GM18867 (cell line): Measurements from ENCODE around the gene CYSRT1.

Experiments
- ATAC-seq: cut with Tn5 transposase; IDR thresholded peaks from one replicate; pipeline ENCODE4 v1.9.1; 2021; ENCODE audit warnings: mild to moderate bottlenecking, moderate library complexity; ENCODE audit not compliant: unreplicated experiment

CYSRT1 gene

GRCh38 chr9:137223078-137223970 lies 1.6 kb upstream of the CYSRT1 start:
- peak; percentile 69 for ATAC-seq

- no peak for ATAC-seq
Observed at GRCh38 chr9:137225699-137226331, 841 bp downstream of the CYSRT1 start.

DNA sequence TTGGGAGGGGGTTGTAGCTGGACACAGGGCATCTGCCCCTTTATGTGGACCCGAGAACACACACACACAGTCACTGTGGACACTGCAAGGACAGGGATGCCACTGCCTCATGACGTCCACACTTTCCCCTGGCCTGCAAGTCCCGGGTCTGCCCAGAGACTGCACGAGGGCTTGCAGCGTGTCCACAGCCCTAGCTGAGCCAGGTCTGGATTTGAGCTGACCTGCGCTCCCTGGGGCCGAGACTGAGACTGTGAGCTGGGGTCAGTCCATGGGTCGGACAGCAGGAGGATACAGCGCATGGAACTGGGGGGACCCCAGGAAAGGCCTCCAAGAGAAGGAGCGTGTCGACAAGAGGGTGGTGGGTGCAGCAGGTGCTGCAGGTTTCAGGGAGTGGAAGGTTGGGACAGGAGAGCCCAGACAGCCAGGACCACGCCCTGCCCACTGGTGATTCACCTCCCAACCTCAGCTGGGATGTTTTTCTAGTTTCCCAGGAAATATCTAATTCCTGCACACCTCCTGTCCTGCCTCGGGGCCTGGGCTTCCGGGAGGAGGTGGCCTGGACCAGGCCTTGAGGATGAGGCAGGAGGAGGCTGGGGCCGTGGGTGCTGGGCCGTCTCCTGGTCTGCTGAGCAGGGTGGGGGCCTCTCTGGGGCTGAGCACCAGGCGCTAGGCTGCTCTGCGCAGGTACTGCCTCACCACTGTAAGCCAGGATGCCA lies 1.5 kb downstream of the CYSRT1 start:
- ATAC-seq = no peak

DNA sequence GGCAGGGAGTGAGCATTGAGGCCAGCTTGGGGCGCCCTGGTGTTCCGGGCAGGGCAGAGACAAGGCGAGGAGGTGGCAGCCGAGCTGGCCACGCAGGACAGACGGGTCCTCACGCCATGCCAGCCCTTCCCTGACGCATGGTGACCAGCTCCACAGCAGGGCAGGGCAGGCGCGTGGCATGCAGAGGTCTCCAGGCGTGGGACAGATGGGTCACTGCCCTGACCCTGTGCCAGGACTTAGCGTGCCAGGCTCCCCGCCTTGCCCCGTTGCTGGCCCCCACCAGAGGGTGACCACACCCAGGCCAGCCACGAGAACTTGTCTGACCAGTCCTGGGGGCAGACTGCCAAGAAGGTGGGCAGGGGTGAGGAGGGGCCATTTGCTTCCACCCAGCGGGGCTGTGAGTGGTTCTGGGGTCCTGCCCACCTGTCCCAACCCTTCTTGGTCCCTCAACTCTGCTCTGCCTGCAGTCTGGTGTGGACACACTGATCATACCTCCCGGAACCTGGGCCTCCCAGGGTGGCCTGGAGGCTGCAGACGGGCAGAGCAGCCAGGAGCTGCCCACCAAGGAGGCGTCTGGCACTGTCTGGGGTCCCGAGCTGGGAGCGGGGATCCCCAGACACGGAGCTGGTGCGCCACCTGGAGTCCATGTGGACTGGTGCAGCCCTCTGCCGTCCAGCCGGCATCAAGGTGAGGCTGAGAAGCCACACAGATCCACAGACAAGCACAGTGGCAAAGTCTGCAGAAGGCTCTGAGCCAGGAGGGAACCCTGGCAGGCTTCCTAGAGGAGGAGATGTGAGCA lies 2.3 kb downstream of the CYSRT1 start, which contains the start of gene RNF224:
Gene RNF224, plus strand, starts transcription at position 449 of the 799 bp plus-strand sequence. CDS start 834 bp downstream, outside the sequence.
- ATAC-seq = no peak

DNA sequence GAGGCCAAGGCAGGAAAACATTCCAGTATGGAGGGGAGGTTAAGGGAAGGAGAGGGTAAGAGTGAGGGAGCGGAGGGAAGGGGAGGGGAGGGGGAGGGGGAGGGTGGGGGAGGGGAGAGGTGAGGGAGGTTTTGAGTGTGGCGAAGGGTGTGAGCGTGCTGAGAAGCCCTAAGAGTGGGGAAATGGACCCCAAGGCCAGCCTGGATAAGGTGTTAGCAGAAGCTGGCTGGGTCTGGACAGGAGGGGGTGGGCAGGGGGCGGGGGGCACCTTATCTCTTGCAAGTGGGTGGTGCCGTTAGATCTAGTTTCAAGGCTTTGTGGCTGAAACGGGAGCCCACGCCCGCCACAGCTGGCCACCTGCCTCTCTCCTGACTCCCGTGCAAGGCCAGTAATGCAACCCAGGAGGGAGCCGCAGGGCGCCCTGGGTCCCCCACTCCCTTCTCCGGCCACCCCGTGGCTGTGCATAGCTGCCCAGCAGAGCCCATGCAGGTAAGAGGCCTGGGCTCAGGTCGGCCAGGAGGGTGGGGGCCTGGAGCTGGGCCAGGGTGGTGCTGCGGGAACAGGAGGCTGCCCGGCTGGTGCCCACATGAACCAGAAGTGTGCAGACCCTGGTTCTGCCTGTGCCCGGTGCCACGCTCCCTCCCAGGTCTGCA lies 3.0 kb downstream of the CYSRT1 start:
- ATAC-seq = no peak

GRCh38 chr9:137228506-137228967 lies 3.6 kb downstream of the CYSRT1 start:
- no peak for ATAC-seq

- no peak for ATAC-seq
Observed at GRCh38 chr9:137228968-137229896, 4.3 kb downstream of the CYSRT1 start.

DNA sequence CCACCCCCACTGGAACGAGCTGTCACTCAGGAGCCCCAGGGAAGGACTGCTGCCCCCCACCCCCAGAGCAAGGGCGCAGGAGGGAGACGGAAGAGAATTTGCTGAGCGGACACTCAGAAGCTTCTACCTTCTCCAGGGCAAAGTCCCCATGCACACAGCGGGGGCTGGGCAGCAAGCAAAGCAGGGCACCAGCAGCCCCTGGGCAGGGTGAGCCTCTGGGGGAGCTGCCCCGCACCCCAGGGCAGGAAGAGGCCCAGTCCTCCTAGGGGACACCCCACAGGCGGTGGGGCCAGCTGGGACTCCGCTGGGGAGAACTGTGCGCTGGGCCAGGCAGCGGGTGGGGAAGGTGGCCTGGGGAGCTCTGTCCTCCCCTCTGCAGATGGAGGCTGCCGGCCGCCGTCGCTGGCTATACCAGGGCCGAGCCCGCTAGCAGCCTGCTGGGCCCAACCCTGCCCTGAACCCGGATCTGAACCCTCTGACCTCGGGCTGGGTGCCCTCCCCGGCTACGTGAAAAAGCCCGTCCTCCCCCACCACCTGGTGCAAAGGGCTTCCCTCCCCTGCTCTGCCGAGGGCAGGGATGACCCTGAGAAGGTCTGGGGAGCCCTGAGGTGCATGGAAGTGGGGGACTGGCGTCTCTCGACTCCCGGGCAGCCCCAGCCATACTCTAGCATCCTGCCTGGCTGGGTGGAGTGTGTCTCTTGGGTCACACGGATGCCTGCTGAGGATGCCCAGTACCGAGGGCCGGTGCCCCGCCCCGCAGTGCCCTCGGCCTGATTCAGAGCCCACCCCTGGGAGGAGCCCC lies 5.1 kb downstream of the CYSRT1 start:
- no peak for ATAC-seq

DNA sequence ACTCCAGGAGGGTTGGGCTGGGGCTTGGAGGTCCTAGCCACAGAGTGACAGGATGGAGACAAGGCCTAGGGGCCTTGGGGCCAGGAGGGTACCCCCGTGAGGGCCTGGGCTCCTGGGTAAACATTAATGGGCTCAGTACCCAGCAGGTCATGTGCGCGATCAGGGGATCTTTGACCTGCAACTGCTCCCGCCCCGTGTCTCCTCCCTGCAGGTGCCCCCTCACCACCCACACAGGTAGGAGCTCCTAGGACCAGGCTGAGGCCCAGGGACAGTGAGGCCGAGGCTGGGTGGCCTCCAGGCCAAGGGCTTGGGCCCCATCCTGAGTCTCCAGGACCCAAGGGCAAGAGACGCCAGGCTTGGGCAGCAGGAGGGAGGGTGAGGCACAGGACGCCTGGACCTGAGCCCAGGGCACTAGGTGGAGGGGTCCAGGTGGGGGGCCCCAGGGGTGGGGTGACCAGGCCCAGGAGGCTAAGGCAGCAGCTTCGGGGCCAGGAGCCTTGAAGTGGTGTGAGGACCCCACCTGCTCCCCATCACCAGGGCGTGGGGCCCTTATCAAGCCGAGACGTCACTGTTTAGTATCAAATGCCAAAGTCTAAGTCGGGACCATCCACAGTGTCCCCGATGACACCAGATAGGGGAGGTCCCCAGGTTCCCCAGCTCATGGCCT lies 5.9 kb downstream of the CYSRT1 start, which contains the start of gene SLC34A3:
Gene SLC34A3, plus strand, starts transcription at position 197 of the 667 bp plus-strand sequence. CDS start 802 bp downstream, outside the sequence.
- no peak for ATAC-seq

- ATAC-seq = no peak
Observed at GRCh38 chr9:137231372-137232039, 6.5 kb downstream of the CYSRT1 start.

DNA sequence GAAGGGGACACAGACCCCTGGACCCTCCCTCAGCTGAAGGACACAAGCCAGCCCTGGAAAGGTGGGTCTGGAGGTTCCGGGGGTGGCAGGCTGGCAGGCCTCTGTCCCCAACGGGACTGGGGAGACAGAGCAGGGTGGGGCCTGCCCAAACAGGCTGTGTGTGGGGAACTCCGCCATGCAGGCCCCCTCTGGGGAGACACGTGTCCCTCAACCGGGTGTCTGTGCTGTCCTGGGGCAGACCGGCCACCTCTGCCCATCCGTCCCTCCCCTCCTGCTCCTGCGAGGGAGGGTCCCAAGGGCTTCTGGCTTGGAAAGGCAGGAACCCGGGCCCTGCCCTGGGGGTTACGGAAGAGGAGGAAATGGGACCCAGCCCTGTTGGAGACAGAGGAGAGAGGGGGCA lies 7.1 kb downstream of the CYSRT1 start:
- no peak for ATAC-seq

DNA sequence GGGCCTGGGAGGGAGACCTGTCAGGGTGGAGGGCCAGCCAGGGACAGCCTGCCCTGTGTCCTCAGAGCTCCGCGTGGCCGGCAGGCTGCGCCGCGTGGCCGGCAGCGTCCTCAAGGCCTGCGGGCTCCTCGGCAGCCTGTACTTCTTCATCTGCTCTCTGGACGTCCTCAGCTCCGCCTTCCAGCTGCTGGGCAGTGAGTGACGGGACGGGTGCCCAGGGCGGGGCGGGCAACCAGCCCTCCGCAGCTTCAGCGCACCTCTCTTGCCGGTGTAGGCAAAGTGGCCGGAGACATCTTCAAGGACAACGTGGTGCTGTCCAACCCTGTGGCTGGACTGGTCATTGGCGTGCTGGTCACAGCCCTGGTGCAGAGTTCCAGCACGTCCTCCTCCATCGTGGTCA lies 7.5 kb downstream of the CYSRT1 start:
- no peak for ATAC-seq

DNA sequence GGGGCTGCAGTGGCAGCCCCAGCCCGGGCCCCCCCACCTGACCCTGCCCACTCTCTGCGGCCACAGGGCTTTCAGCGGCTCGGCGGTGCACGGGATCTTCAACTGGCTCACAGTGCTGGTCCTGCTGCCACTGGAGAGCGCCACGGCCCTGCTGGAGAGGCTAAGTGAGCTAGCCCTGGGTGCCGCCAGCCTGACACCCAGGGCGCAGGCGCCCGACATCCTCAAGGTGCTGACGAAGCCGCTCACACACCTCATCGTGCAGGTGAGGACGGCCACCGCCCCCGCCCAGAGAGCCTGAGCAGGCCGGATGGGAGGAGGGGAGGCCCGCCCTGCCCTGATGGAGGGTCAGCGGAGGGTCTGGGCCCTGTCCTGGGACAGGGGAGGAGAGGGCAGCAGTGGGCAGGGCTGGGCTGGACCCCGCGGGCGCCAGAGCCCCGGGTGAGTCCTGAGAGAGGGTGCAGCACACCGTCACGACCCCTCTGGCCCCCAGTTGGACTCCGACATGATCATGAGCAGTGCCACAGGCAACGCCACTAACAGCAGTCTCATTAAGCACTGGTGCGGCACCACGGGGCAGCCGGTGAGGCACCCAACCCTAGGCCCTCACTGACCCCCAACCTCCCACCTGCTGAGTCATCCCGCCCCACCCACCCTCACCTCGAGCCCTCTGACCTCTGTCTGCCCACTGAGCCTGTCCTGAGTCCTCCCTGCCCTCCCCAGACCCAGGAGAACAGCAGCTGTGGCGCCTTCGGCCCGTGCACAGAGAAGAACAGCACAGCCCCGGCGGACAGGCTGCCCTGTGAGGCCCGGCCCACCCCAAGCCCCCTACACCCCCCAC lies 8.4 kb downstream of the CYSRT1 start:
- no peak for ATAC-seq

- no peak for ATAC-seq
Observed at GRCh38 chr9:137234055-137234697, 9.2 kb downstream of the CYSRT1 start.

DNA sequence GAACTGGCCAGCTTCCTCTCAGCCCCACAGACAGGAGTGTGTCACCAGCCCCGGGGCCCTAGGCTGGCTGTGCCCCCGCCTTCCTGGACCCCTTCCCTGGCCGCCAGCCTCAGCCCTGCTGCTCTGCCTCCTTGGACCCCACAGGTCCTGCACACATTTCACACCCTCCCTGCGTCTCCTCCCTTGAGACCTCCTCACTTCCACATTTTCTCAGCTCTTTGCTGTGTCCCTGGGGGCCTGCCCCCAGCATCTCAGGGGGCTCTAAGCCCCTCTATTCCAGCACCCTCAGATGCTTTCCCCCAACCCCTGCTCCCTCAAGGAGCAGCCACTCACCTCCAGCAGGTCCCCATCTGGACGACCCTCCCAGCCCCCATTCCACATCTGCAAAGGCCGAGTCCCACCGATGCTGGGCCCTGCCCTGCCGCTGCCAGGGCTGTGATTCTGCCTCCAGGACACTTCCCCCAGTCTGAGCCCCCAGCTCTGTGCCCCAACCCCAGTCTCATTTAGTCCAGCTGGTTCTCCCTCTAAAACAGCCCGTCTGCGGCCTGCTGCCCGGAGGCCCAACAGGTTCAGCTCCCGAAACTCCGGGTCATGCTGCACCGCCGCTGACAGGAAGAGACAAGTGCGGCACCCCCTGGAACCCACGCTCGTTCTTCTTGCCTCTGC lies 9.9 kb downstream of the CYSRT1 start:
- ATAC-seq = no peak
